ENCODE results near the gene THOC3.
"Not testable (repeated sequence)": the region's sequence is repeated elsewhere in the genome, so short reads cannot be mapped to it uniquely, and the experiment has no call there.

DNA sequence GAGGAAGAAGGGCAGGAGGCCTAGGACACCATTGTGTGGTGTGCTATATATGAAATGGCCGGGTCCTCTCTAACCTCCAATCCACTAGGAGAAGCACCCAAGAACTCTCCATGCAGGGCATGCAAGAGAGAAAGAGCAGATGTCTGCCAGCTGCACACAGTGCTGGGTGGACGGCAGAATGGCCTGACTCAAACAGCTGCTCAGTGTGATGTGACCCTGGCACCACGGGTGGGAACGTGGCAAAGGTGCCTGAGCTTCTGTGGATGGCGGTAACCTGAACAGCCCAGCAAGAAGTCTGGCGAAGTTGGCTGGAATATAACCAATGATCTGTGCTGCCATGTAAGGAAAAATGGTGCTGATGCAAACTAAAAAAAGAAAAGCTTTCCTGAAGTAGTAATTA lies 46.2 kb upstream of the THOC3 start:
- not testable (repeated sequence) for TF ChIP-seq EZH2 (IDR thresholded peaks at IDR 0.05; ENCODE audit: insufficient read depth, poor library complexity, severe bottlenecking); EZH2phosphoT487 (IDR thresholded peaks at IDR 0.05; ENCODE audit: insufficient read depth, low read depth)

Measured in GM23248 (cell line).